HG03432 (cell line): ENCODE results near the gene KIF26B.

ENCODE experiments used
- ATAC-seq: cut with Tn5 transposase; IDR thresholded peaks from one replicate; pipeline ENCODE4 v1.9.1; 2021; ENCODE audit warnings: mild to moderate bottlenecking, moderate library complexity; ENCODE audit not compliant: unreplicated experiment

The KIF26B gene

DNA sequence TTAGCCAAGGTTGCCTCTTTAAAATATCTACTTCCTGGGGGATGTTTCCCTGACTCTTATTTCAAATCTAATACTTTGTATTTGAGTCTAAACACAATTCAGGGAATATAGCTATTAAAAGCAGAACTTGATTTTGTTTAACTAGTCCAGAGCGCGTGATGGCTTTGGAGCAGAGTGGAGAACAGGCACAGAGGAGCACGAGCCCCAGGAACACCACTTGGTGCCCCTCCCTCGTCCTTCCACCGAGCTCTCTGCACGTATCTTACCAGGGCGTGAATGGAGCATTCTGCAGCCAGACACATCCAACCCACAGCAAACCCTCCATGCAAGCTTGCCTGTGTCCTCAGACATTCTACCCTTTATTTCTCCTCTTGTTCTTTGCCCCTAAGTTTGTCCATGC, 14.1 kb downstream of the KIF26B start:
- no peak for ATAC-seq

DNA sequence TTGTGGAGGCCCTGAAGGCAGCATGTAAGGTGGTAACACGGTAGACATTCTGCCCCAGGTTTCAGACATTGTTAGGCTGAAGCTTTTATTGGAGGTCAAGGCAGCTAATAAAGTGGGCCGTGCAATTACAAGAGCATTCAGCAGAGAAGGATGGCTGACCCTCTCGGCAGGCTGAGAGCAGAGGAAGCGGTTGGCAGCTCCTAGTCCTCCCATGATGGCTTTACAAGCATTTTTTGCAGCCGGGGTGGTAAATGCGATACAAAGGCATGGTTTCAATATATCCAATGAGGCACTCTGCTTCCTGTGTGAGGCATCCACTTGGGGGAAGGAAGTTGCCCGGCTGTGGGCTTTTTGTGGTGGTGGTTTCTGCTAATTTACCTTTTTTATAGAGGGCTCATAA, 14.6 kb downstream of the KIF26B start:
- ATAC-seq, result no peak

DNA sequence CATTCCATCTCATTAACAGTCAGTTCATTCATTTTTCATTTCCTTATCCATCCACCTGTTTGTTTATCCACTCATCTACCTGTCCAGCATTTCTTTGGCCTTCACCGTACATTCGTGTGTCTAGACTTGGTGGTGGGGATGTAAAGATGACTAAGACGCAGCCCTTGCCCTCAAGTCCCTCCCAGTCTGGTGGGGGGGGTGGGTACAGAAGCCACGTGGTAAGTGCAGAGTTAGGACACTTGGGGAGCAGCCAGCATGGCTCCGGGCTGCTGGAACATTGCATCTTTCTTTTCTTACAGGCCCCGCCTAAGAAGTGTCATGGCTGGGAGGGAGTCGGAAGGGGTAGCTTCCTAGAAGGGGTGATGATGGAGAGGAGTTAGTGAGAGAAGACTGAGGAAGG, 17.2 kb downstream of the KIF26B start:
- no peak for ATAC-seq

DNA sequence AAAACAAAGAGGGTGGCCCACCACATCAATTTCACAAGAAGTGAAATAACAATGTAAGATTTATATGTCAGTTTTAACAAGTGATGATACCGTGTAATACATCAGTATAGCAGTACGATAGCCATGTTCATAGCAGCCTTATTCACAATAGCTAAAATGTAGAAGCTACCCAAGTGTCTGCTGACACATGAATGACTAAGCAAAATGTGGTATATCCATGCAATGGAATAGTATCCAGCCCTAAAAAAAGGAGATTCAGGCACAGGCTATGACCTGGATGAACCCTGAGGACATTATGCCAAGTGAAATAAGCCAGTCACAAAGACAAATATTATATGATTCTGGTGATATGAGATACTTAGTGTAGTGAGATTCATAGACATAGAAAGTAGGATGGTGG, 18.0 kb downstream of the KIF26B start:
- ATAC-seq, result no peak

DNA sequence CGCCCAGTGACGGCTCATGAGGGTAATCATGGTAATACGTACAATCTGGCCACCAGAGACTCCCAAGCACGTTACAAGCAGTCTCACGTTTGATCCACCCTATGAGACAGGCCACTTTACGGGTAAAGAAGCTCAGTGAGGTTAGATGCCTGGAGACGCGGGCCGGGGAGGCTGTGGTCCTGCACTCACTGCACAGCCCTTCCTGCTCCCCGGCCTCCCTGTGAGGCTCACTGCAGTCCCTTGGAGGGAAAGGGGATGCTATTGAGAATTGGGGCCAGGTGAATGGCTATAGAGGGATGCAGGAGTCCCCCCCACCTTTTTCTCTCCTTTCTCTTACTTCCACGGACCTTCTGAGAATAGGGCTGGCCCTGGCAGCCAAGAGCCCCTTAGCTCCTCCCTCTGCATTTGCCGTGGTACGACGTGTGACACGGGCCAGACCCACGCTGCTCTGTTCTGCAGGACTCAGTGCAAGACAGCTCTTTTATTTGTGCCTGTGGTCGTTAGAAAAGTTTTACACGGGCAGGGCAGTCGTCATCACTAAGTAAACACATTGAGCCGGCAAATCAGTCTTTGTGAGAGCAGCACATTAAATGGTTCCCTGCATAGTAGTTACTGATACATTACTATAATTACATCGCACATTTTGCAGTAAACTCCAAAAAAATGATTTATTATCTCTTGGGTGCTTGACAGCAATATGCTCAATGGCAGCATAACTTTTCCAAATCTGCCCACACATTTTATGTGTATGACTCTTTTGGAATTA, 18.8 kb downstream of the KIF26B start:
- no peak for ATAC-seq

DNA sequence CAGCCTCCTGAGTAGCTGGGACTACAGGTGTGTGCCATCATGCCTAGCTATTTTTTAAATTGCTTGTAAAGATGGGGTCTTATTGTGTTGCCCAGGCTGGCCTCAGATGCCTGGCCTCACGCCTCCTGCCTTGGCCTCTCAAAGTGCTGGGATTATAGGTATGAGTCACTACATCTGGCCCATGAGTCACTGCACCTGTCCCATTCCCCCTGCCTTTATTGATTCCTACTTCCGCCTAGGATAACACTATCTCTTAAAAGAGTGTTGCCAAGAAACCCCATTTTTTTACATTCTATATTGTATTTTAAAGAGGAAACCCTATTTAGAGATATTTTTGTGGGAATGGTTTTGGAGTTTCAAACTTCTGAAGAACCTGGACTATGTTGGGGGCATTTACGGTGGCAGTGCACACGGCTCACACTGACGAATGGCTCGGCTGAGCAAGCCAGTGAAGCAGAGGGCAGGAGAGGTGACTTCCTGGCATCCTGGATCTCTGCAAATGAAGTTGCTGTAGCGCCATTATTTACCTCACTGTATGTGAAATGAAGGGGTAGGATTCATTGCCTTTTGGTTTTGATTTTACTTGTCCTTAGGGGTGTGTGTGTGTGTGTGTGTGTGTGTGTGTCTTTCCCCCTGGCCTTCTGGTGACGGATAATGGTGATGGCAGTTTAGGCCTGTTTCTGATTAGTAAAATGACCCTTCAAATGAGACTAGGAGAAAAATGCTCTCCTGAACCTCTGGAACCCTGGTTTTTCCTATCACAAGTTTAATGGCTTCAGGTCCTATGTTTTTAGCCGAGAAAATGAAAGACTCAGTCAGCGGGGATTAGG, 22.5 kb downstream of the KIF26B start:
- no peak for ATAC-seq

DNA sequence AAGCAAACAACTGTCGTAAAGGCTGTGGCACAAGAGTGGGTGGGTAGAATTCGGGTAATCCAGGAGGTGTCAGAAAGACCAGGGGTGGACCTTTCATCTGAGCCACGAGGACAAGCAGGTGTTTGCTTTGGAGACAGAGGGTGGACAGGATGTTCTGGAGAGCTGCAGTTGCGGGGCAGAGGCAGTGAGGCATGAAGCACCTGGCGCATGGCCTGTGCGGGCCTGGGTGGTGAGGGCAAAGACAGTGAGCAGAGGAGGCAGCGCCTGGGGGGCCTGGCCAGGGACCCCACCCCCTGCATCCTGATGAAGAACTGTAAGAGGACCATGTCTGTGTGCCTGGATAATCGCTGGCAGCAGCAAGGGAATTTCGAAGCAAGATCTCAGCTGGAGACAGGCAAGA, 24.9 kb downstream of the KIF26B start:
- ATAC-seq, result no peak

DNA sequence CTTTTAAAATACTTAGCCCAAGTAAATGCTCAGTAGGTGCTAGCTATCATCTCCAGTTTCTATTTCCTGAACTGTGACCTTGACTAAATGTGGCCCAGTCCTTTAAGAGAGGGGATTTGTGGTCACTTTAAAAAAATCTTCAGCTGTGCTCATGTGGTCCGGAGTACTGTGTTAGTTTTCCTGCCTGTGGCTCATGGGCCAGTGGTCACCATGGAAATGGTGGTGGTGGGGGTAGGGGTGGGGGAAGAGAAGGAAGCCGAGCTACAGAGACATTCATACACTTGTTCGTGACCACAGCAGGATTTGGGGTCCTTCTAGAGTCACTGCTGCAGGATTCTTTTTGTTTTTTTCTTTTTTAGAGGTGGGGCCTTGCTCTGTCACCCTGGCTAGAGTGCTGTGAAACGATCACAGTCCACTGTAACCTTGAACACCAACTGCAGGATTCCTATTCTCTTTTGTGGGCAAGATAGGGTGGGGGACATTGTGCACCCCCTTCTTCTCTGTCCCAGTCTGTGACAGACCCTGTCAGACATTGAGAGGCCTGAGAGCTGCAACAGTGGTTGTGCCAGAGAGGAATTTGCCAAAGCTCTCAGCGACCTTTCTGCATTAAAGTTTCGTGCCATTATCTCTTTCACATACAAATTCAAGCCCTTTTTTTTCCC, 25.8 kb downstream of the KIF26B start:
- ATAC-seq, result no peak

DNA sequence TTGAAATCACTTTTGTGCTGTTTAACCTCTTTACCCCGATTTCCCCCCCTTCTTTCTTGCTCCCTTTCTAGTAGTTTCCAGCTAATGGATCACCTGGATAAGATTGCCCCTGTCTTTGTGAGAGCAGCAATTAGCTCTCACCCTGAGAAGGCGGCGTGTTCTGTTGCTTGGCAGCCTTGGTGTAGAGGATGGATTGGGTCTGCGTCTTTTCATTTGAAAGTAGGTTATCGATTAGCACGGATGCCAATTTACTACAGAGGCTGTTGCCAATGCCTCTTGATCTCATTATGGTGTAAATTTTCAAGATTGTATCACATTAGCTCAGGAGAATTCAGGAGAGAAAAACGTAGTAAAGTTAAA, 26.4 kb downstream of the KIF26B start:
- no peak for ATAC-seq

DNA sequence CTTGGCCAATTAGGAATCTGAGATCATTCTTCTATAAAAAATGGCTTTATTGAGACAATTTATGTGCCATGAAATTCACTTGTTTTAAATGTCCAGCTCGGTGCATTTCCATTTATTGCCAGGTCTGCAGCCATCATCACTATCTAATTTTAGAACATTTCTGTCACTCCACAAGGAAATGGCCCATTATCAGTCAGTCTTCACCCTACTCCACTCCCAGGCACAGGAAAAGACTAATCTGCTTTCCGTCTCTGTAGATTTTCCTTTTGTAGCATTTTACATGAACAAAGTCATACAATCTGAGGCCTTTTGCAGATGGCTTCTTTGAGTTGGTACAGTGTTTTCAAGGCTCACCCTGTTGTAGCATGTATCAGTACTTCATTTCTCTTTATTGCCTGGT, 27.2 kb downstream of the KIF26B start:
- no peak for ATAC-seq

DNA sequence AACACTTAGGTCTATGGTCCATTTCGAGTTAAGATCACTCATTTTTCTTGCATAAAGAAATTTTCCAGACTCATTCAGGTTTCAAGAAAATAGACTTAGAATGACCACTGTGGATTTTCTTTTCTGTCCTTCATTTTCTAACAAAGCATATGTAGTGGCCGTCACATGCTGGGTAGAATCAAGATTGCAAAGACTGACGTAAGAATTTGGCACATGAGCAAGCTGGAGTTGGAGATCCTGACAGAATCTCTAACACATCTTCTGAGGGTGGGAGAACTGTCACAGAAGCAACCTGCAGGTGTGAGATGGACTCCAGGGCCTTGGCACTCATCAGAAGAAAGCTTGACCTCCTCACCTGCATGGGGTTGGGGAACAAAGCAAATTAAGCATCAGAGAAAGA, 28.6 kb downstream of the KIF26B start:
- no peak for ATAC-seq

DNA sequence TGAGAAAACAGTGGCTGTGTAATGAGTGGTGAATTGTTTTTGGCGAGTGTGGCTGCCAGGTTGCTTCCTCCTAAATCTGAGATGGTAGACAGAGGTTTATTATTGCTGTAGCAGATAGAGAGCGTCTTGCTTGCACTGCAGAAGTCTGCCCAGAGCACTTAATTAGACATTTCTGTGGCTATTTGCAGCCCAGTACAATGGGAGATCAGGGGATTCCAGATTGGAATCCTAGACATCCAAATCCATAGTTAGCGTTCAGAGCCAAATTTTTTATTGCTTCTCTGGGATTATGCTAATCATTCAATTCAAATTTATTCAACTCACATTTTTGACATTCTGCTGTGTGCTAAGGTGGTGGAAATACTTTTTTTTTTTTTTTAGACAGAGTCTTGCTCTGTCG, 30.0 kb downstream of the KIF26B start:
- ATAC-seq, result no peak

DNA sequence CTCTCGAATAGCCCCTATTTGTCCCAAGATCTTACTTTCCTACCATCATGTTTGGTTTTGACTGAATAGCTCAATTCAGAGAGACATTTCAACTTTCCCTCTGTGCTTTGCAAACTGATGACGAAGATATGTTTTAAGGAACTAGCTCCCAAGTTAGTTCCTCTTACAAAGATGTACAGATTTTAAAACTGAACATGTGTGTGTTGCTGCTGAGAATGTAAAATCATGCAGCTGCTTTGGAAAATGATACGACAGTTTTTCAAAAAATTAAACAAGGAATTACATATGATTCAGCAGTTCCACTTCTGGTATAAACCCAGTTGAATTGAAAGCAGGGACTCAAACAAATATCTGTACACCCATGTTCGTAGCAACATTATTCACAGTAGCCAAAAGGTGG, 33.6 kb downstream of the KIF26B start:
- ATAC-seq, result no peak

DNA sequence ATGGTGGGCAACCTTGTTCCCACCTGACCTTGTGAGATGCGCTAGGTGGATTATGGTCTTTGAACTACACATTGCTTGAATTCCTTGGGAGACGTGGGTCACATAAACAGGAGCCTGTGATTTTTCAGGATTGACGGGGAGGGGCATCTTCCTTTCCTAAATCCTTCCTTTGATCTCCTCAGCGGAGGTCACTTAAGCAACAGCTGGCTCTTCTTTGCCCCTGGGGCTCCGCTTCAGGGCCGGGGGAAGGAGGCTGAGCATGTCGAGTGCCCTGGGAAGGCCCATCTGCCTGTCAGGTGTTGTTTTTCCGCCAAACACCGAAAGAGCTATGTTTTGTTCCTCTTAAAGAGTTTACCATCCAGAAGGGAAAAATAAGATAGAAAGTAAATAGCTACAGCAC, 40.6 kb downstream of the KIF26B start:
- ATAC-seq, result no peak

DNA sequence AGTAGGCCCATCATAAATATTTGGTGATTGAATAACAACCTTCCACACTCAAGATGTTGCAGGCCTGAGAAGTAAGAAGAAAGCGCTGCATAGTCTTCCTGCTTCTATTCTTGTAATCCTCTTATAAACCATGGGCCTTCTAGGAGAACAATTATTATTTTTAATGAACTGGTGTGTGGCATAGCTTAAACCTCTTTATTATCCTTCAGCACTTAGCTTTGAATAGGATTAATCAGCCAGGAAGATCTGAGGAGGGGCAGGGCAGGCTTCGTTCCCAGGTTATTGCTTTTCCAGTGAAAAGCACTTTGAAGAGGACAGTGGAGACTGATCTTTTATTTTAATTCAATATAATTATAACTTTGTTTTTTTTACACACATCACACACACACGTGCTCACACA, 42.3 kb downstream of the KIF26B start:
- no peak for ATAC-seq

DNA sequence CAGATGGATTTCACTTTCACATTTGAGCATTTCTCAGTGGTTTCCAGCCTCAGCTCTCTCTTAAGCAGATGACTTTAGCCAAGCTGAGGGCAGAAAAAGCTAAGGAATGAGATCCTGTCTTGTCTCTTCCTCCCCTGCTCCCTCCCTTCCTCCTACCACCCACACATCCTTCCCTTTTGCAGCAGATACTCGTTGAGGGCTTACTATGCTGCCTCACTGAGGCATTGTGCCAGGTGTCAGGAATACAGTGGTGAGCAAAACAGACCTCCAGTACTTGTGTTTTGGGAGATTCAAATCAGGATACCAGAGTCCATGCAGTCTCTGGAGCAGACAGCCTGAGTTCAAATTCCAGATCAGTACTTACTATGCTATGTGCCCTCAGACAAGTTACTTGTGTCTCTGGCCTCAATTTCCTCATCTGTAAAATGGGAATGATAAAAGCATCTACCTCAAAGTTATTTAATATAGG, 43.2 kb downstream of the KIF26B start:
- no peak for ATAC-seq

DNA sequence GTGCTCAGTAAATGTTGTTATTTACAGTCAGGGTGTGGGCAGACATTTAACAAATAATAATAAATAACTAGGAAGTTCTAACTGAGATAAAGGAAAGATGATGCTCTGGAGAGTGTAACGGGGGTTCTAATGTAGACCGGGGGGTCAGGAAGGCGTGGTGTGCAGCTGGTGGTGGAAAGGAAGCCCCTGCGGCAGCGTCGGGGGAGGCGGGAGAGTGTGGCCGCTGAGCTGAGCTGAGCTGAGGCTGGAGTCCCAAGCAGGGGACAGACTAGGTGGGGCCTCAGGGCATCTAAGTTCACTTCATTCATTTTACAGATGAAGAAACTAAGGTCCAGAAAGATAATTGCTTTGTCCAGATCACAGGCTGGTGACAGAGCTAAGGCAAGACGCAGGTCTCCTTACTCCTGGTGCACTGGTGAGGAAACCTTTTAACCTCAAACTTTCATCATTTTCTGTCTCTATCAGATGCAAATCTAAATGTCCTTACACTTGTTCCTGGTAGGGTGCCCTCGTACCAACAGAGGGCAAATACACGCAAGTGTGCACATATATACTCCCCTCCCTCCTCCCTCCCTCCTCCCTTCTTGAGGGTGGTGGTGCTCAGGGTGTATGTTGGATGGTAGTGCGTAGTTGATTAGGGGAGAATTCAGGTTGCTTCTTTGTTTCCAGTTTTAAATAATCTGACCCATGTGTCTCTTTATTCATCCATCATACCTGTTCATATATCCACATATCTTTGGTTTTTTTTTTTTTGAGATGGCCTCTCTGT, 44.1 kb downstream of the KIF26B start:
- ATAC-seq, result no peak

DNA sequence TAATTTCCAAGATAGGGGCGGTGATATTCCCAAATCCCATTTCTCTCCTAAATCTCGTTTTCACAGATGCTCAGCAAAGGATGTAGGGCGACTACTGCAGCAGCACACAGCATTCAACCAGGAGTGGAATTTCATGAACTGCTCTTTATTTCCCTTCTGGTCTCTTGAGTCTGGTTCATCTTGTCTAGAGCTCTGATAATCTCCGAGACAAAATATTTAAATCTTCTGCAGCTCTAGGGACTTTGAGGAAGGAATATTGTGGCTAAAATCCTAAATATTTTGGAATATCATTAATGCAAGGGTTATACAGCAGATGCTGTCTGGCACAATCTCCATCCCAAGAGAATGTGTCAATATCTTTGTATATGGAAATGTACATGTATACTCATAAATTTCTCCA, 45.4 kb downstream of the KIF26B start:
- no peak for ATAC-seq

DNA sequence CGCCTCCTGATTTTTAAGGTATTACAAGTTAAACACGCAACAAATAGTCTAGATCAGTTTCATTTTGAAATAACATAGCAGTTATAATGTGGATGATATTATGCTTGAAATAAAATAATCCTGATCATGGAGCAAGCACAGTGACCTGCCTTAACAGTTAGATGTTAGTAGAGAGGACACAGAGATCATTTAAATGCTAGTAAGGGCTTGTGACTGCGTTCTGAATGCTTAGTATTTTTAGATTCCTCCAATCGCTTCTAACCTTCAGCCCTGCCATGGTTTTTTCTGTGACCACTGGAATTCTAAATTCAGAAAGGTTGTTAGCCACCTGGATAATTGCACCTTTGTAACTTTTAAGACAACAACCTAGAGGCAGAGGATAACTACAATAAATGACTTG, 46.4 kb downstream of the KIF26B start:
- ATAC-seq, result no peak

DNA sequence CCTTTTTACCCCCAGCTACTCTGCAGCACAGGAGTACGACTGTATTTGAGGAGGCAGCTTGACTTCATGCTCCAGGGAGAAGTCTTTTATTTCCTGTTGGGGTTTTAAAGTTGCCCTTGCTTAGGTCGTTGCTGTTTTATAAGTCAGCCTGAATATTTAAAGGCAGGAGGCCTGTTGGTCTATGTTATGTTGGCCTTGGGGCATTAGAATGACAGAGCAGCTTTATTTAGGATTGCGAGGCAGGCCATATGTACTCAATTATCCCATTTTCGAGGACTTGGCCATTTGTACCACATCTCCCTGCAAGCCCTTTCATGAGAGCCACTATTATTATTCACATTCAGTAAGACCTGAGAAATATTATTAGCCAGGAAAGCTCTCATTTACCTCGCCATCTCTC, 47.0 kb downstream of the KIF26B start:
- ATAC-seq, result no peak

DNA sequence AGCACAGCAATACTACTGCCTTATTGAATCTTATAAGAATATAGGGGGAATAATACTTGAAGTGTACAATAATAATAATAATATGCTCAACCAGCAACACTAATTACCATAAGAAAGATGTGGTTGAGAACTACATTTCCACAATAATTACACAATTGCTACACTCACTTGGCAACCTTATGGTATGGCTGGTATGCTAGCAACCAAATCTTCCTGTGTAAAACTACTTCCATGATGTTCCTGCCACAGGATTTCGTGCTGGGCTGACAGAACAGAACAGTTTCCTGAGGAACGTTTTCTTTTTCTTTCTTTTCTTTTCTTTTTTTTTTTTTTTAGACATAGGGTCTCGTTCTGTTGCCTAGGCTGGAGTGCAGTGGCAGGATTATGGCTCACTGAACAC, 50.6 kb downstream of the KIF26B start:
- ATAC-seq, result no peak
